Stimulated activated naive B cell treated with anti-CD40 and anti-IgM and Interleukin-4, amounts not matched to agents 10 μg/mL and 1 μg/mL and 100 μg/mL, for 72 hours (primary cell): Measurements from ENCODE around the gene ABT1.

Source experiments
- ATAC-seq, 2 donors: fragments of 150-1000 bp; cut with Tn5 transposase; replicated peaks; 2 replicates each; pipeline ENCODE4 v1.10.0; 2021; ENCODE audit warnings: moderate library complexity in 1 of 2
- DNase-seq: peaks from one replicate; pipeline ENCODE4 v3.0.0; 2021
- H3K27ac Mint-ChIP-seq: one replicate; pipeline ENCODE4 v1.8.0; 2022; ENCODE audit warnings: mild to moderate bottlenecking, mixed read lengths
- H3K27me3 Mint-ChIP-seq, 2 donors: one replicate each; pipeline ENCODE4 v1.8.0; 2022; ENCODE audit warnings: mixed read lengths in 2 of 2
- H3K36me3 Mint-ChIP-seq, 2 donors: one replicate each; pipeline ENCODE4 v1.8.0; 2022; ENCODE audit warnings: mixed read lengths in 2 of 2, mild to moderate bottlenecking in 1 of 2
- H3K4me1 Mint-ChIP-seq, 2 donors: one replicate each; pipeline ENCODE4 v1.8.0; 2022; ENCODE audit warnings: mixed read lengths in 2 of 2, mild to moderate bottlenecking in 1 of 2
- H3K4me3 Mint-ChIP-seq, 2 donors: one replicate each; pipeline ENCODE4 v1.8.0; 2022; ENCODE audit warnings: mild to moderate bottlenecking in 2 of 2, mixed read lengths in 2 of 2, moderate library complexity in 1 of 2
- H3K9me3 Mint-ChIP-seq, 2 donors: one replicate each; pipeline ENCODE4 v1.8.0; 2022; ENCODE audit warnings: mixed read lengths in 2 of 2, mild to moderate bottlenecking in 1 of 2

The ABT1 gene

GRCh38 chr6:26602262-26602661, 5.5 kb downstream of the ABT1 start:
- no peak for ATAC-seq
- H3K4me1 Mint-ChIP-seq = peaks cover 27 to 44% of the 10 kb centered on the region in 2 donors
- H3K27me3 Mint-ChIP-seq = no peaks in the 10 kb centered on the region
- H3K27ac Mint-ChIP-seq = peak overlapping the region; percentile 77
- H3K4me3 Mint-ChIP-seq = no peak overlapping the region
- DNase-seq = no peak
- H3K9me3 Mint-ChIP-seq = no peaks in the 10 kb centered on the region
- peaks cover 8 to 21% of the 10 kb centered on the region in 2 donors for H3K36me3 Mint-ChIP-seq

DNA sequence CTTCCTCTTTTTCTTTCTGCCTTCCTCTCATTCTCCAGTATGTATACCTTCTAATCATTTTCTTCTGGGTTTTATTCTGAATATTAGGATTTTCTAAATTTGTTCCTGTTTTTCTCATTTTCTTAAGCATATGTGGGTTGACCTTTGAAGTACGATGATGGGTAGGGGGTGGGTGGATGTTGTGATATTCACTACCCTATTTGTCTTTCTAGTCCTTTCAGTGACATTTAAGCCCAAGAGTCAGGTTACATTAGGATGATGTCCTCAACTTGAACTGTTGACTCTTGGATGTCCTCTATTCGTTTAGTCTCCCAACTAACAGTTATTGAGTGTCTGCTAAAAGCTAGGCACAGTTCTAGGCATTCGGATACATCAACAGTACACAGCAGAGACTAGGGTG, 7.3 kb downstream of the ABT1 start:
- H3K27ac Mint-ChIP-seq = peak overlapping the region; percentile 57
- ATAC-seq (peak; percentile 75 to 84), DNase-seq (no peak)
- H3K4me1 Mint-ChIP-seq = peaks cover 23 to 37% of the 10 kb centered on the region in 2 donors
- H3K9me3 Mint-ChIP-seq = no peaks in the 10 kb centered on the region
- peaks cover 0 to 13% of the 10 kb centered on the region in 2 donors for H3K36me3 Mint-ChIP-seq
- peak overlapping the region; percentile 22 to 50 for H3K4me3 Mint-ChIP-seq
- no peaks in the 10 kb centered on the region for H3K27me3 Mint-ChIP-seq

DNA sequence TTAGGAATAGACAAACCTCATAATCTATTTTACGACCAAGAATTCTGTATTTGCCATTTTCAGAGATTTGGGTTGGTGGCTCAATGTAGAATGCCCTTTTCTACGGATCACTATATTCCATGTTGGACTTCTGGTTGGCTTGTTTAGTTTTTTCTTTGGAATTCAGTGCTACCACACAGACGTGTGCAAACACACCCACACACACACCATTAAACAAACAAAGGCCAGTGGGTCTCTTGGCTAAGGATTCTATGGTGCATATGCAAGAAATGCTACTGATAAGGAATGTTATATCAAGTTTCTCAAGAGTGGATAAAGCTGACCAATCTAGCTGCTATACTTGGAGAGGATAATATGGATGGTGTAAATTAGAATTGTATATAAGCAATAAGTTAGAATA, 8.0 kb downstream of the ABT1 start:
- Mint-ChIP-seq H3K4me3 (no peak overlapping the region), H3K9me3 (no peaks in the 10 kb centered on the region), H3K27me3 (no peaks in the 10 kb centered on the region), H3K4me1 (peaks cover 18 to 34% of the 10 kb centered on the region in 2 donors), H3K36me3 (peaks cover 0 to 11% of the 10 kb centered on the region in 2 donors), H3K27ac (no peak overlapping the region)
- no peak for ATAC-seq
- no peak for DNase-seq

- Mint-ChIP-seq H3K4me3 (peak overlapping the region in 1 of 2 donors; percentile 35), H3K36me3 (peaks cover 0 to 7% of the 10 kb centered on the region in 2 donors), H3K9me3 (no peaks in the 10 kb centered on the region), H3K27me3 (peaks cover 11 to 12% of the 10 kb centered on the region in 2 donors), H3K4me1 (peaks cover 16 to 37% of the 10 kb centered on the region in 2 donors), H3K27ac (peak overlapping the region; percentile 22)
- ATAC-seq (peak; percentile 82 to 88), DNase-seq (peak; percentile 45)
Observed at GRCh38 chr6:26607434-26608230, 10.9 kb downstream of the ABT1 start.

DNA sequence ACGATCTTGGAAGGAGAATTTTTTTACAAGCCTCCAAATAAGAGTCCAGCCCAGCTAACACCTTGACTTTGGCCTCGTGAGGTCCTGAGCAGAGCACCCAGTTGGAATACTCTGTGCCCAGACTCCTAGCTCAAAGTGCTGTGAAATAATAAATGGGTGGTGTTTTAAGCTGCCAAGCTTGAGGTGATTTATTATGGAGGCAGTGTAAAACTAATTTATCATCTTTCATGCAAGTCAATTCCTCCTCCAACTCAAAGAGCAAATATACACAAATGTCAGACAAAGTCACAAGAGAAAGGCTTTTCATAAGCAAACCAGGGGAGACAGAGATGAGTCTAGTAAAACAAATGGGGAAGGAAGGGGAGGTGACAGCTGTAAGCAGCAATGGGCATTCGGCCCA, 12.7 kb downstream of the ABT1 start:
- Mint-ChIP-seq H3K27ac (no peak overlapping the region), H3K9me3 (no peaks in the 10 kb centered on the region), H3K4me1 (peaks cover 18 to 37% of the 10 kb centered on the region in 2 donors), H3K27me3 (peaks cover 28 to 31% of the 10 kb centered on the region in 2 donors), H3K36me3 (peaks cover 0 to 9% of the 10 kb centered on the region in 2 donors), H3K4me3 (no peak overlapping the region)
- ATAC-seq (no peak), DNase-seq (no peak)

DNA sequence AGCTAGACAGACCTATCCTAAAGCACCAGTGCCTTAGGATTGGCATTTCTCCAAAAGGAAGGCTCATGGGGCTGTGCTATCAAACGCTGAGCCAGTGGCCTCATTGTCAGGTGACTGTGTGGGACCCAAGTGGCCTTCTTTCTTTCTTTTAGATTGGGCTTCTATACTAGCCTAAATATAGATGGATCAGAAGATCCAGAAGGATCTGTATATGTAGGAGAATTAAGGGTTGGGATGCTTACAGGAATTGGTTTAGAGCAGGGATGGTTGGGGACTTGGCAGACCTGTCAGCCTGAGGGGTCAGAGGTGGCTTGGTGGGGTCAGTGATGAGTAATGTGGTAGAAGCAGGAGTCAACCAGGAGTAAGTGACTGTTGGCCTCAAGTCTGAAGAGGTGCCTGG, 14.8 kb downstream of the ABT1 start:
- H3K4me3 Mint-ChIP-seq = no peak overlapping the region
- peaks cover 8 to 16% of the 10 kb centered on the region in 2 donors for H3K36me3 Mint-ChIP-seq
- peaks cover 0 to 4% of the 10 kb centered on the region in 2 donors for H3K9me3 Mint-ChIP-seq
- no peak for DNase-seq
- ATAC-seq = no peak
- H3K27me3 Mint-ChIP-seq = peaks cover 36 to 44% of the 10 kb centered on the region in 2 donors
- peaks cover 17 to 39% of the 10 kb centered on the region in 2 donors for H3K4me1 Mint-ChIP-seq
- H3K27ac Mint-ChIP-seq = no peak overlapping the region

GRCh38 chr6:26613201-26613600, 16.4 kb downstream of the ABT1 start:
- ATAC-seq (no peak), DNase-seq (no peak)
- Mint-ChIP-seq H3K36me3 (peaks cover 8 to 16% of the 10 kb centered on the region in 2 donors), H3K27me3 (peaks cover 36 to 44% of the 10 kb centered on the region in 2 donors), H3K9me3 (peaks cover 0 to 4% of the 10 kb centered on the region in 2 donors), H3K27ac (peak overlapping the region; percentile 37), H3K4me1 (peaks cover 14 to 33% of the 10 kb centered on the region in 2 donors), H3K4me3 (peak overlapping the region; percentile 15 to 83)

- Mint-ChIP-seq H3K4me3 (peak overlapping the region; percentile 81 to 83), H3K9me3 (peaks cover 0 to 4% of the 10 kb centered on the region in 2 donors), H3K27ac (no peak overlapping the region), H3K4me1 (peaks cover 14 to 33% of the 10 kb centered on the region in 2 donors), H3K36me3 (peaks cover 8 to 16% of the 10 kb centered on the region in 2 donors), H3K27me3 (peaks cover 36 to 44% of the 10 kb centered on the region in 2 donors)
- no peak for DNase-seq
- peak; percentile 43 to 51 for ATAC-seq
Observed at GRCh38 chr6:26613689-26614683, 17.2 kb downstream of the ABT1 start.

GRCh38 chr6:26623339-26623859, 26.6 kb downstream of the ABT1 start:
- Mint-ChIP-seq H3K9me3 (peaks cover 4% of the 10 kb centered on the region in 2 donors), H3K4me3 (no peak overlapping the region), H3K4me1 (no peaks in the 10 kb centered on the region), H3K27ac (no peak overlapping the region), H3K36me3 (peaks cover 5 to 25% of the 10 kb centered on the region in 2 donors), H3K27me3 (peaks cover 0 to 11% of the 10 kb centered on the region in 2 donors)
- ATAC-seq (no peak), DNase-seq (no peak)

DNA sequence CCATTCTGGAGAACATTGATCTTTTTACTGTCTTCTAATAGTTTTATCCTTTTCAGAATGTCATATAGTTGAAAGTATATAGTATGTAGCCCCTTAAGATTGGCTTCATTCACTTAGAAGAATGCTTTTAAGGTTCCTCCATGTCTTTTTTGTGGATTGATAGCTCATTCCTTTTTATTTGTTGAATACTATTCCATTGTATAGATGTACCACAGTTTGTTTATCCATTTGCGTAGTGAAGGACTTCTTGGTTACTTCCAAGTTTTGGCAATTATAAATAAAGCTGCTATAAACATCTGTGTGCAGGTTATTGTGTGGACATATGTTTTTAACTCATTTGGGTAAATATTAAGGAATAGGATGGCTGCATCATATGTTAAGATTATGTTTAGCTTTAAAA, 27.8 kb downstream of the ABT1 start:
- H3K27me3 Mint-ChIP-seq = peaks cover 0 to 11% of the 10 kb centered on the region in 2 donors
- H3K4me3 Mint-ChIP-seq = no peak overlapping the region
- H3K4me1 Mint-ChIP-seq = no peaks in the 10 kb centered on the region
- H3K9me3 Mint-ChIP-seq = peaks cover 4% of the 10 kb centered on the region in 2 donors
- H3K36me3 Mint-ChIP-seq = peaks cover 7 to 27% of the 10 kb centered on the region in 2 donors
- no peak for ATAC-seq
- peak overlapping the region; percentile 38 for H3K27ac Mint-ChIP-seq
- no peak for DNase-seq

DNA sequence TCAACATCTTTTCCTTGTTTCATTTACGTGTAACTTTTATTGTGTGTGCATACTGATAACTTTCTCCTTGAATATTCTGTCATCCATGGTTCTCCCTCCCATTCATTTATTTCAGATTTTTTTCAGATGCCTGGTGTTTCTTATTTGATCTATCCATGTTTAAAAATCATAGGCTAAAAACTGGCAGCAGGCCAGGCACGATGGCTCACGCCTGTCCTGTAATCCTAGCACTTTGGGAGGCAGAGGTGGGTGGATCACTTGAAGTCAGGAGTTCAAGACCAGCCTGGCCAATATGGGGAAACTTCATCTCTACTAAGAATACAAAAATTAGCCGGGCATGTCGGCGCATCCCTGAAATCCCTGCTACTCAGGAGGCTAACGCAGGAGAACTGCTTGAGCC, 31.1 kb downstream of the ABT1 start:
- Mint-ChIP-seq H3K27ac (no peak overlapping the region), H3K4me1 (no peaks in the 10 kb centered on the region), H3K36me3 (peaks cover 10 to 37% of the 10 kb centered on the region in 2 donors), H3K9me3 (peaks cover 2 to 4% of the 10 kb centered on the region in 2 donors), H3K4me3 (no peak overlapping the region), H3K27me3 (peaks cover 0 to 5% of the 10 kb centered on the region in 2 donors)
- ATAC-seq (no peak), DNase-seq (no peak)

- H3K4me3 Mint-ChIP-seq = no peak overlapping the region
- peaks cover 2 to 4% of the 10 kb centered on the region in 2 donors for H3K9me3 Mint-ChIP-seq
- H3K4me1 Mint-ChIP-seq = no peaks in the 10 kb centered on the region
- ATAC-seq (no peak), DNase-seq (no peak)
- H3K36me3 Mint-ChIP-seq = peaks cover 23 to 49% of the 10 kb centered on the region in 2 donors
- no peaks in the 10 kb centered on the region for H3K27me3 Mint-ChIP-seq
- H3K27ac Mint-ChIP-seq = no peak overlapping the region
Observed at GRCh38 chr6:26629359-26629758, 32.6 kb downstream of the ABT1 start.

- Mint-ChIP-seq H3K4me3 (no peak overlapping the region), H3K27ac (no peak overlapping the region), H3K9me3 (peaks cover 31 to 34% of the 10 kb centered on the region in 2 donors), H3K36me3 (peaks cover 59 to 68% of the 10 kb centered on the region in 2 donors), H3K27me3 (no peaks in the 10 kb centered on the region), H3K4me1 (peaks cover 7 to 12% of the 10 kb centered on the region in 2 donors)
- ATAC-seq (no peak), DNase-seq (no peak)
Observed at GRCh38 chr6:26640806-26641205, 44.1 kb downstream of the ABT1 start.

GRCh38 chr6:26646074-26646473, 49.3 kb downstream of the ABT1 start:
- no peak for DNase-seq
- Mint-ChIP-seq H3K27me3 (no peaks in the 10 kb centered on the region), H3K9me3 (peaks cover 14 to 15% of the 10 kb centered on the region in 2 donors), H3K27ac (no peak overlapping the region), H3K4me3 (no peak overlapping the region), H3K36me3 (peaks cover 48 to 70% of the 10 kb centered on the region in 2 donors), H3K4me1 (peaks cover 6 to 10% of the 10 kb centered on the region in 2 donors)
- ATAC-seq = no peak
